Fibroblast of mammary gland (primary cell): ENCODE data around the gene GNGT1.

Source experiments
- DNase-seq: peaks from one replicate; pipeline ENCODE4 v3.0.0-alpha.2; 2010; ENCODE audit warnings: low read depth
- H3K4me3 ChIP-seq: 2 replicates; pipeline ENCODE4 v1.5.1; 2011; ENCODE audit warnings: low read depth, mild to moderate bottlenecking, low read length, moderate library complexity; ENCODE audit not compliant: control insufficient read depth
- TF ChIP-seq, protein P1 (sequence below): conservative IDR thresholded peaks from 2 replicates; pipeline ENCODE4 v1.5.1; 2011; ENCODE audit warnings: low read depth, low read length, inconsistent platforms; ENCODE audit not compliant: control insufficient read depth, insufficient read depth

Gene GNGT1

DNA sequence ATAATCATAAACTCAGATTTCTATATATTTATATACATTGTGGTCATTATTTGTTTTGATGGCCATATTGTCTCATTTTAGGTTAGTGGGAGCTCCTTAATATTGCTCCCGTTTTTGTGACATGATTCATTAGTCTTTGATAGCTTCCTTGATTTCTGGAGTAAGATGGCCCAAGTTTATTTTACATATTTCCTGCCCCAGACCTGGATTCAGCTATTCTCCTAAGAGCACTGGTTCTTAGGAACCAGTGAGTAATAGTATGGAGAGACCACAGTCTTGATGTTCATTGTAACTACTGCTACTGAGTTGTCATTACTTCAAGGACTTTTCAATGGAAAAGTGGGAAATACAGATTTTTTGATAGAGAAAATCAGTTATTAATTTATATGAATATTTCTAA, 21.8 kb upstream of the GNGT1 start:
- DNase-seq = no peak
- TF ChIP-seq, protein P1, sequence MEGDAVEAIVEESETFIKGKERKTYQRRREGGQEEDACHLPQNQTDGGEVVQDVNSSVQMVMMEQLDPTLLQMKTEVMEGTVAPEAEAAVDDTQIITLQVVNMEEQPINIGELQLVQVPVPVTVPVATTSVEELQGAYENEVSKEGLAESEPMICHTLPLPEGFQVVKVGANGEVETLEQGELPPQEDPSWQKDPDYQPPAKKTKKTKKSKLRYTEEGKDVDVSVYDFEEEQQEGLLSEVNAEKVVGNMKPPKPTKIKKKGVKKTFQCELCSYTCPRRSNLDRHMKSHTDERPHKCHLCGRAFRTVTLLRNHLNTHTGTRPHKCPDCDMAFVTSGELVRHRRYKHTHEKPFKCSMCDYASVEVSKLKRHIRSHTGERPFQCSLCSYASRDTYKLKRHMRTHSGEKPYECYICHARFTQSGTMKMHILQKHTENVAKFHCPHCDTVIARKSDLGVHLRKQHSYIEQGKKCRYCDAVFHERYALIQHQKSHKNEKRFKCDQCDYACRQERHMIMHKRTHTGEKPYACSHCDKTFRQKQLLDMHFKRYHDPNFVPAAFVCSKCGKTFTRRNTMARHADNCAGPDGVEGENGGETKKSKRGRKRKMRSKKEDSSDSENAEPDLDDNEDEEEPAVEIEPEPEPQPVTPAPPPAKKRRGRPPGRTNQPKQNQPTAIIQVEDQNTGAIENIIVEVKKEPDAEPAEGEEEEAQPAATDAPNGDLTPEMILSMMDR = no peak

DNA sequence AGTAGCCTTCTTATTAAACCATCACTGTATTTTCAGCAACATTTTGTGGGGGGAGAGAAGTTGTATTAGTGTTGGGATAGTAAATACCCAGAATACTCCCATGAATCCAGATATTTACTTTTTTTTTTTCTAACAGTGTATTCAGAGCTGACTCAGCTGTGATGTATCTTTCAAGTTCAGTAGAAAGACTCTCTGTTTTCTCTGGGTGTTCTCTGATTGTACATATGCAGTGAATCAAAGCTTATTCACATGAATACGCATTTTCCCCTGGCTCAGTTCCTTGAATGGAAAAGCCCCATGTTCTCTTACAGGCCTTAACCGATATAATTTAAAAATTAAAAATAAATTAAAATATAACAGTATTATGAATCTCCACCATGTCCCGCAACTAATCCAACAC, 17.1 kb upstream of the GNGT1 start:
- TF ChIP-seq, protein P1 = no peak
- peak; percentile 95 for DNase-seq
- peak overlapping the region; percentile 79 for H3K4me3 ChIP-seq

More for the DNA sequence above, 21.8 kb upstream of the GNGT1 start:
- no peak overlapping the region for H3K4me3 ChIP-seq

DNA sequence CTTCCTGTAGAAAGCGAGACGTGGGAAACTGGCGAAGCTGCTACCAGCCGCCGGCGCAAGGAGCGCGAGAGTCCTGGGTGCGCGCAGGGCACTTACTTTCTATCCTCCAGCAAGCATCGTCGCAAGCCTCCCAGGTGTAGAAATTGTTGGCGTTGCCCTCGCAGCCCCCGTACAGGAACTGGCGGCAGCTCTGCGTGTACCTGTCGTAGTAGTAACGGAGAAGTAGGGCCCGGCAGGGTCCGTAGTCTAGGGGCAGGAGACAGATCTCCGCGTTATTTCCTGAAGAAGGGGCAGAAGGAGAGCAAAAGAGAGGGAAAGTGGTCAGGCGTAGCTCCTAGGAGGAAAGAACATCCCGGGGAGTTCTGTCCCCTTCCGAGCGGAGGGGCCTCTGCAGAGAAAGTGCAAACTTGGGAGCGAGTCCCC, 16.3 kb upstream of the GNGT1 start:
- peak; percentile 66 for DNase-seq
- TF ChIP-seq, protein P1 = no peak
- peak overlapping the region; percentile 79 for H3K4me3 ChIP-seq

DNA sequence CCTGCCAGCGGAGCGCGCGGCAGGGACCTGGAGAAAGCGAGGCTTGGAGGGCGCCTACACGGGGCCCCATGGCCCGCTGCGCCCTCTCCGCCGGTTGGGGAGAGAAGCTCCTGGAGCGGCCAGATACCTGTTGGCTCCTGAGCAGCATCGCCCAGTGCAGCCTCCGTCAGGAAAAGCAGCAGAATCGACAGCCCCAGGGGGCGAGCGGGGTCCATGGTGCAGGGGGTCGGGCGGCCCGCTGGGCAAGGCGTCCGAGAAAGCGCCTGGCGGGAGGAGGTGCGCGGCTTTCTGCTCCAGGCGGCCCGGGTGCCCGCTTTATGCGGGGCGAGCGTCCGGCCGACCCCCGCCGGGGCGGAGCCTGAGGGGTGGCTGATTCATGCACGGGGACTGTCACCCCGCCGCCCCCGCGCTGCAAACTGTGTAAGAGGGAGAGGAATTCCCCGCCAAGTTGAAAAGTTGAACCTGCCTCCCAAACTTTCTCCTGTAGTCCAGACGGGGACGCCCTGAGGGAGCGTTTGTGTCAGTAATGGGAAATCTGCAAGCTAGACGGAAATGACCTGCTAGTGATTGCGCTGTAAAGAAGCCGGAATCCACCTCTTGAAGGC, 15.8 kb upstream of the GNGT1 start, which contains the start of gene TFPI2:
TSS of gene TFPI2 (minus strand) at position 290 of the 605 bp plus-strand sequence. CDS start at position 215, 75 bp downstream.
- peak within 1 kb of the TSS; percentile 79 for H3K4me3 ChIP-seq
- TF ChIP-seq, protein P1 = no peak
- DNase-seq = peak; percentile 73

DNA sequence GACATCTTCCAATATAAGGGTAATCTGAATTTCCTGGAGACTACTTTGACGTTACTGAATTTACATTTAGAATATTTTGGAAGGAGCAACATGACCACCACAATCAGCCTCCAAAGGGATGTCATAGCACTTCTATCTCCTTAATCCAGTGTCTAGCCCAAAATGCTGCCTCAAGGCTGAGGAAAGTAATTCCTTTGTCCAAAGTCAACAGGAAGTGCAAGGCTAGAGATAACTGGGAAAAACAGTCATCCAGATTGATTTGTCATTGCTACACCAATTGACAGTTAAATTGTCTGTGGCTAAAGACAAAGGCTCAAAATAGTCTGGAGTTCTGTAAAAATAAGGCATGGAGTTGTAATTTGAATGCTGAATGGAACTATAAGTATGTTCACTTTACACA, 11.9 kb upstream of the GNGT1 start:
- peak; percentile 25 for DNase-seq
- TF ChIP-seq, protein P1 = no peak
- no peak overlapping the region for H3K4me3 ChIP-seq

DNA sequence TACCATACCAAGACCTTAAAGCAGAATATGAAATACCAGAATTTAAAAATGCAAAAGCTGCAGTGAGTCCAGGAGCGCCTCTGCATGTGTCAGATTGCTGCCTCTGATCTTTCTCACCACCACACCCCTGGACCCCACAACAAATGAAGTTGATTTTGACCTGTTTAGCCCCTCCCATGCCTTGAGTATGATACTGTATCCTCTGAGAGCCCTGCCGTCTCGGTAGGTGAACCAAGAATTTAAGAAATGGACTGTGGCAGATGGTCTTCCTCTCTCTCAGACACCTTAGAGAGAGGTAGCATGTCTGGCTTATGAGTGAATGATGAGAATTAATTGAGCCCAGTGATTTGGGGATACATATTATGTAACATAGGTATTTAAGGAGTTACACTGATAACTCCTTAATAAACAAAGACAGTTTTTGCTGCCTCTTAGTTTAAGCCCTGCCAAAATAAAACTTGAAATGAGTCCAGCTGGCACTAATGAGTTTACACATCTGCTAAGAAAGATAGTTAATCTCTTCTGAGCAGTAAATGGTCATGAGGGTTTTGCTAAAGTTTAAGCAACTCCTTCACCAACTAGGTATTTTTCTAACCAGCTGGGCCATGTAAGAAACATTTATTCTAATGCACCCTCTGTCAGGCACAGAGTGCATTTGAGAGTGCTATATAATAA, 11.3 kb upstream of the GNGT1 start:
- DNase-seq = peak; percentile 43
- TF ChIP-seq, protein P1 = no peak
- no peak overlapping the region for H3K4me3 ChIP-seq
